Erythroblast (primary cell): Measurements from ENCODE around the gene DYNLT2.

Experiments used
- GATA1 ChIP-seq: IDR thresholded peaks from 2 replicates; pipeline ENCODE4 v1.6.1; 2011; ENCODE audit warnings: low read depth, mild to moderate bottlenecking, control low read depth, low read length, moderate library complexity
- POLR2A ChIP-seq: IDR thresholded peaks from 2 replicates; pipeline ENCODE4 v1.6.1; 2011; ENCODE audit warnings: mild to moderate bottlenecking, low read length

- TF ChIP-seq POLR2A, result no peak
- TF ChIP-seq GATA1, result no peak
Observed at GRCh38 chr6:169789146-169789943, 38.0 kb upstream of the DYNLT2 start.
